Epithelial cell of esophagus (primary cell): ENCODE measurements around the gene CRAMP1.

Experiments
- DNase-seq: peaks from one replicate; pipeline ENCODE4 v3.0.0; 2010; ENCODE audit warnings: low read depth
- H3K4me3 ChIP-seq: 2 replicates; pipeline ENCODE4 v1.5.1; 2011; ENCODE audit warnings: mild to moderate bottlenecking, low read length, control low read depth
- CTCF ChIP-seq: IDR thresholded peaks from 2 replicates; pipeline ENCODE4 v1.5.1; 2011; ENCODE audit warnings: low read depth, mild to moderate bottlenecking, low read length, control low read depth, inconsistent platforms; ENCODE audit not compliant: insufficient read depth; ENCODE audit errors: missing control alignments

The CRAMP1 gene

GRCh38 chr16:1669698-1670097, 57.5 kb downstream of the CRAMP1 start:
- DNase-seq, result no peak
- no peak for TF ChIP-seq CTCF
- no peak overlapping the region for H3K4me3 ChIP-seq

- no peak for DNase-seq
- TF ChIP-seq CTCF, result no peak
- no peak overlapping the region for H3K4me3 ChIP-seq
Observed at GRCh38 chr16:1670371-1670770, 58.2 kb downstream of the CRAMP1 start.

- no peak for TF ChIP-seq CTCF
- DNase-seq, result no peak
- H3K4me3 ChIP-seq, result no peak overlapping the region
Observed at GRCh38 chr16:1670866-1671265, 58.7 kb downstream of the CRAMP1 start.

DNA sequence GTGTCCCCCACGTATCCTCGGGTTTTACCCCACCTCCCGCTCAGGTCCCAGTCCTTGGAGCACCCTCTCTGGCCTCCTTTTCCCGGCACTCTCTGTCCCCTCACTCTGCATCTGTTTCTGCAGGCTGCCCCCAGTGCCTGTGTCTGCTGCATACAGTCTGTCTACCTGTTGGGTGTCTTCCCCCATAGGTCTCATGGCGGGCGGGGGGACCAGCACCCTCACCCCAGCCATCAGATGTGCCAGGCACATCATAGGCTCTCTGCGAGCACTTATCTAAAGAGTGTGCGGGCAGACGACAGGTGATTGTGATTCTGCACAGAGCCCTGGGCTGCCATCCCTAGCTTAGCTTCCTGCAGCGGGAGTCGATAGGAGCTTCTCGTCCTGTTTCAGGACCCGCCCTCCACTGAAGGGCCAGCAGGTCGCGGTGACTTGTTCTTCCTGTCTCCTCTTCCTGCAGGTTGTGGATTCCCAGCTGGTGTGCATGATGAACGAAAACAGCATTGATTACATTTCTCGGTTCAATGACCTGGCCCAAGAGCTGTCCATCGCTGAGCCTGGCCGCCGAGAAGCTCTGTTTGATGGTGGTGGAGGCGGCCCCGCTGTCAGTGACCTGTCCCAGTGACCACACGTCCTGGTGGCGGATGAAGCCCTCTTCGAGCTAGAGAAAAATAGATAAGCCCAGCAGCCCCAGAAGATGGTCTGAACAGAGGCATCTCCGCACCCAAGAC, 61.4 kb downstream of the CRAMP1 start:
- H3K4me3 ChIP-seq, result no peak overlapping the region
- TF ChIP-seq CTCF, result no peak
- DNase-seq, result no peak

- no peak overlapping the region for H3K4me3 ChIP-seq
- DNase-seq, result no peak
- TF ChIP-seq CTCF, result no peak
Observed at GRCh38 chr16:1674306-1674705, 62.1 kb downstream of the CRAMP1 start.

- H3K4me3 ChIP-seq, result no peak overlapping the region
- peak; percentile 70 for DNase-seq
- no peak for TF ChIP-seq CTCF
Observed at GRCh38 chr16:1674751-1675664, 62.8 kb downstream of the CRAMP1 start.
